Measurements from ENCODE around the gene FUCA1. TPM values are rescaled to one million over a fixed set of nuclear protein-coding genes. Genes with fewer than 3 reads are reported as not detected.

FUCA1 gene
- total and polyA plus RNA-seq, 10 of the 15 experiments (the other 5 are each of a cell fraction or from before 2014, with no cell fraction given) = 33.3 to 117 (median 52.6) TPM

DNA sequence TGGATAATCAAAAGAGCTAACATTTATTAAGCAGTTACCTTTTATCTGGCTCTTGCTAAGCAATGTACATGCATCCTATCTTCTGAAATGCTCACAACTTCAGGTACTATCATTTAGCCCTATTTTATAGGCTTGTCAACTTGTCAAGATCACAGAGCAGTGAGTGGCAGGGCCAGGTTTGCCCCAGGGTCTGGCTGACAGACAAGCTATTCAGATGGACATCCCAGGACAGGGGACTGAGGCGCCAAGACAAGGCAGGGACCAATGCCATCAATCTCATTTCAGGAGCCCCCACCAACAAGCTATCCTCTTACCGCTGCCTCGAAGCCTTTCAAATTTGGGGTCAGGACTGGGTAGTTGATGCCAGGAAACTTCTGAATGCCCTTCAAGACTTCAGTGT lies 51.7 kb downstream of the FUCA1 start:
- ChIA-PET SMC1A (ENCODE audit: uncharacterized antibody, unreplicated experiment) (interaction anchor here (0.6 to 3.5 kb wide), 5 partner anchors 8 to 100 kb away, joined by 3 to 12 read pairs (median 3); partner anchors contain the start of gene HMGCL), CTCF (interaction anchor here (0.6 to 2.3 kb wide), 9 partner anchors 8 to 287 kb away, joined by 3 to 8 read pairs (median 3); no protein-coding TSS in a partner anchor), POLR2A (interaction anchor here (0.5 to 1.9 kb wide), 4 partner anchors 9 to 94 kb away, joined by 3 to 4 read pairs (median 4); partner anchors contain the start of gene HMGCL), RAD21 (ENCODE audit: unreplicated experiment) (interaction anchor here (1.8 kb wide), 1 partner anchor 12 kb away, joined by 5 read pairs; no protein-coding TSS in a partner anchor)
- TF ChIP-seq HDAC6 (IDR thresholded peaks at IDR 0.05; ENCODE audit: unreplicated experiment) = no peak
- TF ChIP-seq POU2F2 (IDR thresholded peaks at IDR 0.05; ENCODE audit: borderline replicate concordance, low read depth, low read length) = no peak
- no peak for TF ChIP-seq JUNB (IDR thresholded peaks at IDR 0.05)
- no peak for TF ChIP-seq TAF1 (IDR thresholded peaks at IDR 0.05; ENCODE audit: borderline replicate concordance, low read depth, low read length)
- TF ChIP-seq CBFB (IDR thresholded peaks at IDR 0.05; ENCODE audit: low read depth) = no peak
- TF ChIP-seq STAT1 (conservative IDR thresholded peaks at IDR 0.05) = no peak
- TF ChIP-seq SP1 (IDR thresholded peaks at IDR 0.05; ENCODE audit: low read depth, low read length) = no peak
- FAIRE-seq = no peak
- 97% methylated on average over 3 of the region's 3 CpGs for WGBS (ENCODE audit: insufficient coverage, insufficient replicate concordance, low lambda C conversion rate, missing lambda C conversion rate)
- no peak for ATAC-seq
- intact Hi-C loops (cut with micrococcal nuclease; ENCODE audit: unreplicated experiment) = loop anchor here (10.0 kb wide), 1 partner anchor 208 kb away; no protein-coding TSS in a partner anchor
- Histone ChIP-seq H3K79me2 (ENCODE audit: control insufficient read depth, insufficient read depth, low read length) (no peaks in the 10 kb centered on the region), H3K27ac (ENCODE audit: control insufficient read depth, insufficient read depth) (no peak overlapping the region), H3K4me3 (no peak overlapping the region), H3K4me1 (ENCODE audit: control insufficient read depth, insufficient read depth, low read length) (peaks cover 13% of the 10 kb centered on the region), H3K36me3 (ENCODE audit: control insufficient read depth in 2 of 2, insufficient read depth in 2 of 2, low read length in 1 of 2) (peaks cover 0 to 11% of the 10 kb centered on the region in 2 experiments; a peak in 1 of 4 replicates), H3K27me3 (replicated peaks in 1 of 2; ENCODE audit: control insufficient read depth in 2 of 2, insufficient read depth in 2 of 2, low read length in 1 of 2) (no peaks in the 10 kb centered on the region), H4K20me1 (ENCODE audit: control insufficient read depth, insufficient read depth) (no peaks in the 10 kb centered on the region), H3K9ac (ENCODE audit: control insufficient read depth, insufficient read depth, low read length) (no peak overlapping the region), H2AFZ (ENCODE audit: control insufficient read depth, low read depth, low read length) (no peak overlapping the region), H3K4me2 (ENCODE audit: control insufficient read depth, insufficient read depth) (no peak overlapping the region), H3K9me3 (replicated peaks; ENCODE audit: control insufficient read depth, insufficient read depth, low read length) (no peaks in the 10 kb centered on the region)
- DNase-seq (ENCODE audit: low read depth, low spot score) = no peak
- in situ Hi-C loops (cut with MboI) = no loop called here
- no TSS peak for BruUV-seq (replicated peaks)

GRCh38 chr1:23814016-23814415 lies 54.1 kb downstream of the FUCA1 start:
- H3K4me1 ChIP-seq (ENCODE audit: control insufficient read depth, insufficient read depth, low read length) = peaks cover 32% of the 10 kb centered on the region
- H3K27me3 ChIP-seq (replicated peaks in 1 of 2; ENCODE audit: control insufficient read depth in 2 of 2, insufficient read depth in 2 of 2, low read length in 1 of 2) = no peaks in the 10 kb centered on the region
- SMC1A ChIA-PET (ENCODE audit: uncharacterized antibody, unreplicated experiment) = interaction anchor here (0.8 to 0.9 kb wide), 2 partner anchors 100 to 102 kb away, joined by 3 to 5 read pairs; partner anchors contain the start of gene CNR2
- FAIRE-seq = no peak
- CTCF ChIA-PET = interaction anchor here (1.2 to 6.2 kb wide), 4 partner anchors 8 to 103 kb away, joined by 6 to 220 read pairs (median 56); partner anchors contain the start of genes GALE and HMGCL
- no peak overlapping the region for H3K4me3 ChIP-seq
- no peaks in the 10 kb centered on the region for H4K20me1 ChIP-seq (ENCODE audit: control insufficient read depth, insufficient read depth)
- no peak overlapping the region for H2AFZ ChIP-seq (ENCODE audit: control insufficient read depth, low read depth, low read length)
- peaks cover 0 to 11% of the 10 kb centered on the region in 2 experiments; a peak in 2 of 4 replicates for H3K36me3 ChIP-seq (ENCODE audit: control insufficient read depth in 2 of 2, insufficient read depth in 2 of 2, low read length in 1 of 2)
- BruUV-seq (replicated peaks) = no TSS peak
- ATAC-seq = no peak
- H3K27ac ChIP-seq (ENCODE audit: control insufficient read depth, insufficient read depth) = no peak overlapping the region
- 96% methylated on average over 4 of the region's 4 CpGs for WGBS (ENCODE audit: insufficient coverage, insufficient replicate concordance, low lambda C conversion rate, missing lambda C conversion rate)
- H3K79me2 ChIP-seq (ENCODE audit: control insufficient read depth, insufficient read depth, low read length) = no peaks in the 10 kb centered on the region
- in situ Hi-C loops (cut with MboI) (no loop called here), intact Hi-C loops (cut with micrococcal nuclease; ENCODE audit: unreplicated experiment) (loop anchor here (10.0 kb wide), 1 partner anchor 211 kb away; no protein-coding TSS in a partner anchor)
- H3K4me2 ChIP-seq (ENCODE audit: control insufficient read depth, insufficient read depth) = no peak overlapping the region
- POLR2A ChIA-PET = interaction anchor here (1.1 to 1.9 kb wide), 2 partner anchors 11 to 96 kb away, joined by 4 read pairs; partner anchors contain the start of gene HMGCL
- no peak for DNase-seq (ENCODE audit: low read depth, low spot score)
- RAD21 ChIA-PET (ENCODE audit: unreplicated experiment) = interaction anchor here (0.9 to 6.7 kb wide), 2 partner anchors 25 to 102 kb away, joined by 3 to 175 read pairs; no protein-coding TSS in a partner anchor
- no peak overlapping the region for H3K9ac ChIP-seq (ENCODE audit: control insufficient read depth, insufficient read depth, low read length)
- no peaks in the 10 kb centered on the region for H3K9me3 ChIP-seq (replicated peaks; ENCODE audit: control insufficient read depth, insufficient read depth, low read length)
- TF ChIP-seq BMI1 (IDR thresholded peaks at IDR 0.05; ENCODE audit: borderline replicate concordance) (no peak), YBX1 (IDR thresholded peaks at IDR 0.05) (no peak), LARP7 (IDR thresholded peaks at IDR 0.05) (no peak), ELK1 (IDR thresholded peaks at IDR 0.05; ENCODE audit: low read depth, low read length) (no peak), HDAC6 (IDR thresholded peaks at IDR 0.05; ENCODE audit: unreplicated experiment) (no peak), EED (IDR thresholded peaks at IDR 0.05; ENCODE audit: low read depth) (no peak), WRNIP1 (IDR thresholded peaks at IDR 0.05; ENCODE audit: borderline replicate concordance, low read depth, low read length) (no peak), ZNF217 (IDR thresholded peaks at IDR 0.05) (no peak), IRF4 (IDR thresholded peaks at IDR 0.05; ENCODE audit: low read depth, low read length) (no peak), RELA (IDR thresholded peaks at IDR 0.05; ENCODE audit: borderline replicate concordance, partially characterized antibody) (no peak), POU2F2 (IDR thresholded peaks at IDR 0.05; ENCODE audit: borderline replicate concordance, low read depth, low read length) (no peak)
